Esophagus muscularis mucosa (tissue), 3 donors: ENCODE measurements around the gene COG2.

Experiments used
- EP300 ChIP-seq: sonication (generic); formaldehyde crosslinking; IDR thresholded peaks from one replicate; pipeline ENCODE4 v1.6.1; 2017; ENCODE audit warnings: antibody characterized with exemption
- POLR2A ChIP-seq: fragments of 450-650 bp; IDR thresholded peaks from one replicate; pipeline ENCODE4 v1.6.1; 2017; ENCODE audit warnings: antibody characterized with exemption, moderate library complexity, mild to moderate bottlenecking, low read depth
- POLR2AphosphoS5 ChIP-seq, 2 donors: sonication (generic); formaldehyde crosslinking; IDR thresholded peaks; one replicate each; pipeline ENCODE4 v1.6.1; 2017; ENCODE audit warnings: antibody characterized with exemption in 2 of 2

DNA sequence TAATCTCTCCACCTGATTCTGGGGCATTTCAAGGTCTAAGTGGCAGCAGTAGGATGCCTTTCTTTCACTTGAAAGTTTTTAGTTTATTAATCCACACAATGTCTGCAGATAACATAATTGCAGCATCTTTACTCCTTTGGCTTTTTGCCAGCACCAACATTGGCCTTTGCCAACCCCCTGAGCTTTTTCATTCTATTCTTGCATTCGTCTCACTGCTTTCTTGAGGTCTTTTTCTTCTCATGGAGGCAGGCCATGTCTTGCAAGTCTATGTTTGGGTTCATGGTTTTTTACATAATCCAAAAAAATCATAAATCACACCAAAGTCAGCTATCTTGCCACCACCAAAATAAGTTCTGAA, 30.4 kb upstream of the COG2 start:
- no peak for TF ChIP-seq POLR2AphosphoS5 (IDR thresholded peaks at IDR 0.05)
- no peak for TF ChIP-seq POLR2A
- TF ChIP-seq EP300: no peak
